ENCODE data around the gene CACHD1.

DNA sequence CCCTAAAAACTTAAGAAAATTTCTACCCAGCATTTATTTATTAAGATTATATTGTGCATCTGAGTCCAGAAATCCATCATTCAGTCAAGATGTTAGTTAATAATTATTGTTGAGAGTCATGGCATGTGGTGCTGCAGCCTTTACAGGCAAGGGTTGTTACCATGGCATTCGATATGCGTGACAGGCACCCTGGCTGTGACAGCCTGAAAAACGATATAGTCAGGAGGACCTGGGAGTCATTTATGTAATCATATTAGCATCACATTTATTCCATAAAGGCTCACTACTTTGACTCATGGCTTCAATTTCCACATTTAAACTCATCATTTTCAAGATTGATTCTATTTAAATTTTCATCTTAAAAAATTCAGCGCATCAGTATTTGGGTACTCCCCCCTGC lies 68.0 kb downstream of the CACHD1 start:
- TF ChIP-seq CTCF (IDR thresholded peaks at IDR 0.05; ENCODE audit: insufficient read depth, low read length) = no peak
- TF ChIP-seq GABPA (IDR thresholded peaks at IDR 0.05; ENCODE audit: low read depth) = no peak
- TF ChIP-seq, protein P1, sequence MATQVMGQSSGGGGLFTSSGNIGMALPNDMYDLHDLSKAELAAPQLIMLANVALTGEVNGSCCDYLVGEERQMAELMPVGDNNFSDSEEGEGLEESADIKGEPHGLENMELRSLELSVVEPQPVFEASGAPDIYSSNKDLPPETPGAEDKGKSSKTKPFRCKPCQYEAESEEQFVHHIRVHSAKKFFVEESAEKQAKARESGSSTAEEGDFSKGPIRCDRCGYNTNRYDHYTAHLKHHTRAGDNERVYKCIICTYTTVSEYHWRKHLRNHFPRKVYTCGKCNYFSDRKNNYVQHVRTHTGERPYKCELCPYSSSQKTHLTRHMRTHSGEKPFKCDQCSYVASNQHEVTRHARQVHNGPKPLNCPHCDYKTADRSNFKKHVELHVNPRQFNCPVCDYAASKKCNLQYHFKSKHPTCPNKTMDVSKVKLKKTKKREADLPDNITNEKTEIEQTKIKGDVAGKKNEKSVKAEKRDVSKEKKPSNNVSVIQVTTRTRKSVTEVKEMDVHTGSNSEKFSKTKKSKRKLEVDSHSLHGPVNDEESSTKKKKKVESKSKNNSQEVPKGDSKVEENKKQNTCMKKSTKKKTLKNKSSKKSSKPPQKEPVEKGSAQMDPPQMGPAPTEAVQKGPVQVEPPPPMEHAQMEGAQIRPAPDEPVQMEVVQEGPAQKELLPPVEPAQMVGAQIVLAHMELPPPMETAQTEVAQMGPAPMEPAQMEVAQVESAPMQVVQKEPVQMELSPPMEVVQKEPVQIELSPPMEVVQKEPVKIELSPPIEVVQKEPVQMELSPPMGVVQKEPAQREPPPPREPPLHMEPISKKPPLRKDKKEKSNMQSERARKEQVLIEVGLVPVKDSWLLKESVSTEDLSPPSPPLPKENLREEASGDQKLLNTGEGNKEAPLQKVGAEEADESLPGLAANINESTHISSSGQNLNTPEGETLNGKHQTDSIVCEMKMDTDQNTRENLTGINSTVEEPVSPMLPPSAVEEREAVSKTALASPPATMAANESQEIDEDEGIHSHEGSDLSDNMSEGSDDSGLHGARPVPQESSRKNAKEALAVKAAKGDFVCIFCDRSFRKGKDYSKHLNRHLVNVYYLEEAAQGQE (IDR thresholded peaks at IDR 0.05; ENCODE audit: insufficient replicate concordance, low read depth) = no peak

Data from HL-60 (cell line).